Nephron progenitor cell (in vitro differentiated cells): ENCODE data around the gene MTHFD1.
A peak's percentile ranks its signal among the peaks of the same experiment; 100 is the strongest.
"Not testable (repeated sequence)": the region's sequence is repeated elsewhere in the genome, so short reads cannot be mapped to it uniquely, and the experiment has no call there.

Experiments
- DNase-seq: peaks from one replicate; pipeline ENCODE4 v3.0.0; 2021
- H3K27ac Mint-ChIP-seq: 2 replicates; pipeline ENCODE4 v1.8.0; 2021; ENCODE audit warnings: mild to moderate bottlenecking, moderate library complexity, mixed read lengths
- H3K27me3 Mint-ChIP-seq: 2 replicates; pipeline ENCODE4 v1.8.0; 2021; ENCODE audit warnings: mild to moderate bottlenecking, low read depth, mixed read lengths; ENCODE audit not compliant: poor library complexity
- H3K36me3 Mint-ChIP-seq: 2 replicates; pipeline ENCODE4 v1.8.0; 2021; ENCODE audit warnings: low read depth, mixed read lengths
- H3K4me1 Mint-ChIP-seq: 2 replicates; pipeline ENCODE4 v1.8.0; 2021; ENCODE audit warnings: mixed read lengths
- H3K4me3 Mint-ChIP-seq: 2 replicates; pipeline ENCODE4 v1.8.0; 2021; ENCODE audit warnings: mild to moderate bottlenecking, moderate library complexity, mixed read lengths
- H3K9me3 Mint-ChIP-seq: 2 replicates; pipeline ENCODE4 v1.8.0; 2021; ENCODE audit warnings: mild to moderate bottlenecking, moderate library complexity, mixed read lengths
- TF ChIP-seq, protein P1 (sequence below): fragments of 200-600 bp; sonication (generic); IDR thresholded peaks from 2 replicates; pipeline ENCODE4 v1.5.0; 2021; ENCODE audit warnings: antibody characterized with exemption

The MTHFD1 gene

DNA sequence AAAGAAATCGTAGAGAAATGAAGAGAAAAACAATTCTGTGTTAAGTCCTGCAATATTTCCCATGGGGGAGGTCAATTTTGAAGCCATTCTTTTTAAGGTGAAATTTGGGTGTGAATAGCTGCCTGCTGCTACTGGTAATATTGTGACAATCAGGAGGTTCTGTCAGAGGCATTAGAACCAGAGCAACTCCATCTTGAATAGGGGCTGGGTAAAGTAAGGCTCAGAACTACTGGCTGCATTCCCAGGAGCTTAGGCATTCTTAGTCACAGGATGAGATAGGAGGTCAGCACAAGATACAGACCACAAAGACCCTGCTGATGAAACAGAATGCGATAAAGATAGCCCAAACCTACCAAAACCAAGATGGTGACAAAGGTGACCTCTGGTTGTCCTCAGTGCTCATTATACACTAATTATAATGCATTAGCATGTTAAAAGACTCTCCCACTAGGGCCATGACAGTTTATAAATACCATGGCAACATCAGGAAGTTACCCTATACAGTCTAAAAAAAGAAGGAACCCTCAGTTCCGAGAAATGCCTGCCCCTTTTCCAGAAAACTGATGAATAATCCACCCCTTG lies 24.8 kb upstream of the MTHFD1 start:
- H3K27ac Mint-ChIP-seq: no peak overlapping the region
- TF ChIP-seq, protein P1, sequence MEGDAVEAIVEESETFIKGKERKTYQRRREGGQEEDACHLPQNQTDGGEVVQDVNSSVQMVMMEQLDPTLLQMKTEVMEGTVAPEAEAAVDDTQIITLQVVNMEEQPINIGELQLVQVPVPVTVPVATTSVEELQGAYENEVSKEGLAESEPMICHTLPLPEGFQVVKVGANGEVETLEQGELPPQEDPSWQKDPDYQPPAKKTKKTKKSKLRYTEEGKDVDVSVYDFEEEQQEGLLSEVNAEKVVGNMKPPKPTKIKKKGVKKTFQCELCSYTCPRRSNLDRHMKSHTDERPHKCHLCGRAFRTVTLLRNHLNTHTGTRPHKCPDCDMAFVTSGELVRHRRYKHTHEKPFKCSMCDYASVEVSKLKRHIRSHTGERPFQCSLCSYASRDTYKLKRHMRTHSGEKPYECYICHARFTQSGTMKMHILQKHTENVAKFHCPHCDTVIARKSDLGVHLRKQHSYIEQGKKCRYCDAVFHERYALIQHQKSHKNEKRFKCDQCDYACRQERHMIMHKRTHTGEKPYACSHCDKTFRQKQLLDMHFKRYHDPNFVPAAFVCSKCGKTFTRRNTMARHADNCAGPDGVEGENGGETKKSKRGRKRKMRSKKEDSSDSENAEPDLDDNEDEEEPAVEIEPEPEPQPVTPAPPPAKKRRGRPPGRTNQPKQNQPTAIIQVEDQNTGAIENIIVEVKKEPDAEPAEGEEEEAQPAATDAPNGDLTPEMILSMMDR: no peak
- no peak for DNase-seq
- no peaks in the 10 kb centered on the region for H3K4me1 Mint-ChIP-seq
- no peaks in the 10 kb centered on the region for H3K36me3 Mint-ChIP-seq
- no peaks in the 10 kb centered on the region for H3K9me3 Mint-ChIP-seq
- H3K27me3 Mint-ChIP-seq: no peaks in the 10 kb centered on the region
- H3K4me3 Mint-ChIP-seq: no peak overlapping the region

DNA sequence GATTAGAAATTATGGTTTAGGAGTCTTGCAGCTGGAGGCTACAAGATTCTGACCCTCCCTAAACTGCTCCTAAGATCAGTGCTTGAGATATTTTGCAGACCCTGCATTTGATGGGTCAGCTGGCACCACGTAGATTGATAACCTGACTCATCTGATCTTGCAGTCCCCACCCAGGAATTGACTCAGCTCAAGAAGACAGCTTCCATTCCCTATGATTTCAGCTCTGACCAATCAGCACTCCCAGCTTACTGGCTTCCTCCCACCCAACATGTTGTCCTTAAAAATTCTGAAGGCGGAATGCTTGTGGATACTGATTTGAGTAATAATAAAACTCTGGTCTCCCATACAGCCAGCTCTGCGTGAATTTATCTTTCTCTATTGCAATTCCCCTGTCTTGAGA lies 23.2 kb upstream of the MTHFD1 start:
- no peaks in the 10 kb centered on the region for H3K4me1 Mint-ChIP-seq
- H3K27me3 Mint-ChIP-seq: no peaks in the 10 kb centered on the region
- H3K36me3 Mint-ChIP-seq: no peaks in the 10 kb centered on the region
- DNase-seq: no peak
- H3K9me3 Mint-ChIP-seq: no peaks in the 10 kb centered on the region
- H3K4me3 Mint-ChIP-seq: no peak overlapping the region
- no peak overlapping the region for H3K27ac Mint-ChIP-seq
- TF ChIP-seq, protein P1: no peak

DNA sequence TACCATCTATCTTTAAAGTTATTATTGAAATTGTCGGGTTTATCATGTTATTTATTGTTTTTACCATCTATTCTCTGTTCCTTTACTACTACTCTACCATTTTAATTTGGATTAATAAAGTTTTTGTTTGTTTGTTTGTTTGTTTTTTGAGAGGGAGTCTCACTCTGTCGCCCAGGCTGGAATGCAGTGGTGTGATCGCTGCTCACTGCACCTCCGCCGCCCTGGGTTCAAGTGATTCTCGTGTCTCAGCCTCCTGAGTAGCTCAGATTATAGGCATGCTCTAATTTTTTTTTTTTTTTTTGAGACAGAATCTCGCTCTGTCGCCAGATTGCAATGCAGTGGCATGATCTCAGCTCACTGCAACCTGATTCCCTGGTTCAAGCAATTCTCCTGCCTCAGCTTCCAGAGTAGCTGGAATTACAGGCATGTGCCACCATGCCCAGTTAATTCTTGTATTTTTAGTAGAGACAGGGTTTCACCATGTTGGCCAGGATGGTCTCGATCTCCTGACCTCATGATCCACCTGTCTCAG lies 22.7 kb upstream of the MTHFD1 start:
- not testable (repeated sequence) for DNase-seq, H3K9me3 Mint-ChIP-seq, H3K27me3 Mint-ChIP-seq, H3K4me1 Mint-ChIP-seq, H3K27ac Mint-ChIP-seq, H3K4me3 Mint-ChIP-seq, H3K36me3 Mint-ChIP-seq

DNA sequence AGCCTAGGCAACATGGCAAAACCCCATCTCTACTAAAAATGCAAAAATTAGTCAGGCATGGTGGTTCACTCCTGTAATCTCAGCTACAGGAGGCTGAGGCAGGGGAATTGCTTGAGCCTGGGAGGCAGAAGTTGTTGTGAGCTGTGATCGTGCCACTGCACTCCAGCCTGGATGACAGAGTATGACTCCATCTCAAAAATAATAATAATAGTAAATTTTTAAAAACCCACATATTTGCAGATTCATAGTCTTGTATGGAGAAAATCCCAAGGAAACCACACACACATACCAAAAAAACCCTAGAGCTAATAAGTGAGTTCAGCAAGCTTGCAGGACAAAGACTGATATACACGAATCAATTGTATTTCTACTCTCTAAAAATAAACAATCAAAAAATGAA lies 19.0 kb upstream of the MTHFD1 start:
- H3K36me3 Mint-ChIP-seq: peaks cover 4% of the 10 kb centered on the region
- no peaks in the 10 kb centered on the region for H3K4me1 Mint-ChIP-seq
- H3K27me3 Mint-ChIP-seq: no peaks in the 10 kb centered on the region
- no peaks in the 10 kb centered on the region for H3K9me3 Mint-ChIP-seq
- TF ChIP-seq, protein P1: no peak
- no peak overlapping the region for H3K27ac Mint-ChIP-seq
- no peak overlapping the region for H3K4me3 Mint-ChIP-seq
- DNase-seq: no peak

DNA sequence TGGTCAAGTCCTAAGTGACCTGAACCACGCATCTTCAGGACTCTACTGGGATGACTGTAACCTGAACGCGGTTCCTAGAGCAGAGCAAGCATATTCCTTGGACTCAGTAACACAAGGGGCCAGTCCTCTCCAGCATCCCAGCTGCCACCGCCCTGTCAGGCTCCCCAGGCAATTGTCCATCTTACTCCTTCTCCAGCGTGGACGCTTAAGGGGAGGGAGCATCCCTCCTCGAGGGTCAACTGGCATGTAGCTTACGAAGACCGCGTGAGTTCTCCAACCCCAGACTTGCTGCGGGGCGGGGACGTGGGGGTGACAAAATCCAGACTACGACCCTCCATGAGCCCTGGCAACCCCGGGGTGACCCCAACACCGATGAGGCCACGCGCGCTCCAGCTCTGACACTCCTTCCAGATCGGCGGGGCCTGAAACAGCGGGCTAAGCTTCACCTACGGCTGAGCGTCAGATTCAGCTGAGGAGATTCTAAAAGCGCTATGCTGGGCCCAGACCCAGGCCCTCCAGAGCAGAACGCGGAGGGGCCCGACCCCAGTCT lies 846 bp upstream of the MTHFD1 start:
- no peaks in the 10 kb centered on the region for H3K27me3 Mint-ChIP-seq
- peak overlapping the region; percentile 97 for H3K4me3 Mint-ChIP-seq
- no peaks in the 10 kb centered on the region for H3K9me3 Mint-ChIP-seq
- peaks cover 33% of the 10 kb centered on the region for H3K4me1 Mint-ChIP-seq
- TF ChIP-seq, protein P1: no peak
- no peak for DNase-seq
- H3K27ac Mint-ChIP-seq: peak overlapping the region; percentile 93
- peaks cover 16% of the 10 kb centered on the region for H3K36me3 Mint-ChIP-seq

DNA sequence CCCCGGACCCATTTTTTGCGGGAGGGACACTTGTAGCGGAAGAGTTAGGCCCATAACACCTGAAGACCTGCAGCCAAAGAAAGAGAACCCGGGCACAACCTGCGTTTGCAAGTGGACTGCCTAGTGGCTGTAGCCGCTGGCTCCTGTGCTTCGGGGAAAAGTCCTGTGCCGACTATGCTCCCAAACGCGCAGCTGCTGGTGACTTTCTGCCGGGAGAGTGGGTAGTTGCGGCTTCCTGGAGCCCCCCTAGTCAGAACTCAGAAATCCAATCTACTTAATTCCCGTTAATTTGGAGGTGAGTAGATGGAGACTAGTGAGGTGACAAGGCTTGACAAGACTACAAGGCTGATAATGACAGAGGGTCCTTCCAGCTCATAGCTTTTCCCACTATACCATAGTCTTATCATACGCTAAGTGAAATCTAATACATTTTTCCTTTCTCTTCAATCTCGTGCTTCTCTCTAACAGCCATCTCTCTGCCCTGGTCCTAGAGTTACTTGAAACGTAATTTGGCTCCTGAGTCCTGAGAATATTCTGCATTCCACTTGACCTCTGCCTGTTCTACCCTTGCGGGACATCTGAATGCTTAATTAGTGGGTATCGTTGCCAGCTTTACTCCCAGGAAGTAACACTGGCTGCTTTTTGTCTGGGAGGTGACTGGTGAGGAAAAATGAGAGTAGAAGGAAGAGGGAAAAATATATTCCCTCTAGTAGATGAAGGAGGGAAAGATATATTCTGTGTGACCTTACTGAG lies 556 bp downstream of the MTHFD1 start:
- Mint-ChIP-seq H3K9me3 (no peaks in the 10 kb centered on the region), H3K27ac (peak overlapping the region; percentile 93), H3K4me1 (peaks cover 38% of the 10 kb centered on the region), H3K36me3 (peaks cover 27% of the 10 kb centered on the region), H3K4me3 (peak overlapping the region; percentile 97), H3K27me3 (peaks cover 3% of the 10 kb centered on the region)
- TF ChIP-seq, protein P1: no peak
- DNase-seq: peak; percentile 44
